ENCODE results near the gene ANKS3.

Gene ANKS3

GRCh38 chr16:4723071-4723767, 10.9 kb downstream of the ANKS3 start:
- no peak for DNase-seq

- no peak for DNase-seq
Observed at GRCh38 chr16:4718466-4718865, 15.6 kb downstream of the ANKS3 start.

GRCh38 chr16:4714996-4715395, 19.1 kb downstream of the ANKS3 start:
- DNase-seq: no peak

GRCh38 chr16:4713663-4714501, 20.2 kb downstream of the ANKS3 start:
- no peak for DNase-seq

GRCh38 chr16:4709481-4709880, 24.6 kb downstream of the ANKS3 start:
- DNase-seq: no peak

- DNase-seq: no peak
Observed at GRCh38 chr16:4706871-4707270, 27.2 kb downstream of the ANKS3 start.

GRCh38 chr16:4704913-4705312, 29.2 kb downstream of the ANKS3 start:
- DNase-seq: no peak

GRCh38 chr16:4704491-4704890, 29.6 kb downstream of the ANKS3 start:
- DNase-seq: no peak

- no peak for DNase-seq
Observed at GRCh38 chr16:4703906-4704305, 30.2 kb downstream of the ANKS3 start.

GRCh38 chr16:4702466-4702808, 31.6 kb downstream of the ANKS3 start:
- no peak for DNase-seq

GRCh38 chr16:4701791-4702465, 32.1 kb downstream of the ANKS3 start:
- no peak for DNase-seq

- DNase-seq: no peak
Observed at GRCh38 chr16:4700997-4701743, 32.9 kb downstream of the ANKS3 start.

GRCh38 chr16:4700380-4700996, 33.6 kb downstream of the ANKS3 start:
- no peak for DNase-seq

- DNase-seq: no peak
Observed at GRCh38 chr16:4699046-4699556, 35.0 kb downstream of the ANKS3 start.

GRCh38 chr16:4698321-4699045, 35.6 kb downstream of the ANKS3 start:
- no peak for DNase-seq

GRCh38 chr16:4697848-4698291, 36.2 kb downstream of the ANKS3 start:
- DNase-seq: no peak

- no peak for DNase-seq
Observed at GRCh38 chr16:4696905-4697847, 36.9 kb downstream of the ANKS3 start.

- no peak for DNase-seq
Observed at GRCh38 chr16:4696172-4696904, 37.7 kb downstream of the ANKS3 start.

GRCh38 chr16:4695473-4696171, 38.4 kb downstream of the ANKS3 start:
- DNase-seq: no peak
